Thyroid gland (tissue), 4 donors: ENCODE data around the gene KRTAP5-1. TPM values are rescaled to one million over a fixed set of nuclear protein-coding genes. Genes with fewer than 3 reads are reported as not detected.

Experiments used
- DNase-seq, 2 donors: peaks; one replicate each; pipeline ENCODE4 v3.0.0-alpha.2; 2019
- H3K27ac ChIP-seq, 3 donors: fragments of 200-600 bp; sonication (generic); 1 replicate in 2 of 3; 2 replicates in 1 of 3; pipeline ENCODE4 v1.5.1; 2016 to 2019; ENCODE audit warnings: mild to moderate bottlenecking in 1 of 3, moderate library complexity in 1 of 3
- H3K27me3 ChIP-seq: fragments of 200-600 bp; sonication (generic); one replicate; pipeline ENCODE4 v1.5.1; 2019
- H3K36me3 ChIP-seq, 2 donors: fragments of 200-600 bp; sonication (generic); one replicate each; pipeline ENCODE4 v1.5.1; 2016 to 2019
- H3K4me1 ChIP-seq, 2 donors: fragments of 200-600 bp; sonication (generic); one replicate each; pipeline ENCODE4 v1.5.1; 2017 to 2019
- H3K4me3 ChIP-seq, 3 donors: fragments of 200-600 bp; sonication (generic); replicated peaks in 1 of 3; 1 replicate in 2 of 3; 2 replicates in 1 of 3; pipeline ENCODE4 v1.5.1; 2016; ENCODE audit warnings: mild to moderate bottlenecking in 1 of 3
- H3K9me3 ChIP-seq: fragments of 200-600 bp; sonication (generic); one replicate; pipeline ENCODE4 v1.5.1; 2017
- CTCF ChIP-seq, 6 experiments: fragments of 200-600 bp in 3 of 6; fragments of 450-650 bp in 3 of 6; sonication (generic) in 3 of 6; IDR thresholded peaks; one replicate each; pipeline ENCODE4 v1.5.1; 2016 to 2019; ENCODE audit warnings: antibody characterized with exemption in 6 of 6, mild to moderate bottlenecking in 2 of 6, inconsistent platforms in 1 of 6, moderate library complexity in 1 of 6
- POLR2A ChIP-seq, 2 donors: fragments of 450-650 bp; IDR thresholded peaks; one replicate each; pipeline ENCODE4 v1.6.1; 2017; ENCODE audit warnings: antibody characterized with exemption in 2 of 2, mild to moderate bottlenecking in 2 of 2, moderate library complexity in 1 of 2
- WGBS, 2 donors: methylation state at CpG; one replicate each; pipeline ENCODE4 v1.1.5; 2017; 5-methylcytosine and 5-hydroxymethylcytosine counted together
- intact Hi-C: fragments of 100-400 bp; cut with DNase I; formaldehyde crosslinking; loops from one replicate; pipeline ENCODE4 v1.15.1; 2023
- total RNA-seq, 4 donors: library from RNA; depleted of rRNA; stranded (reverse); fragments of >200 nt; gene quantifications; one replicate each; pipeline ENCODE4 v1.2.3, GENCODE V29; 2016

KRTAP5-1 gene
- total RNA-seq, 4 donors from 2014 or later: not detected

GRCh38 chr11:1565173-1565903 is 19.7 kb downstream of the KRTAP5-1 start:
- H3K4me3 ChIP-seq: no peak overlapping the region
- no peak overlapping the region for H3K27ac ChIP-seq
- H3K4me1 ChIP-seq: no peaks in the 10 kb centered on the region
- TF ChIP-seq CTCF (IDR thresholded peaks at IDR 0.05) (no peak), POLR2A (IDR thresholded peaks at IDR 0.05) (no peak)
- no peaks in the 10 kb centered on the region for H3K27me3 ChIP-seq
- H3K36me3 ChIP-seq: no peaks in the 10 kb centered on the region
- 82% methylated on average over 21 to 23 of the region's 28 CpGs for WGBS, 2 donors
- intact Hi-C loops: no loop called here
- no peaks in the 10 kb centered on the region for H3K9me3 ChIP-seq
- no peak for DNase-seq

- DNase-seq: no peak
- H3K27ac ChIP-seq: no peak overlapping the region
- no peaks in the 10 kb centered on the region for H3K27me3 ChIP-seq
- H3K36me3 ChIP-seq: no peaks in the 10 kb centered on the region
- intact Hi-C loops: no loop called here
- H3K4me1 ChIP-seq: peaks cover 0 to 2% of the 10 kb centered on the region in 2 donors
- 26 to 47% methylated on average over 6 to 10 of the region's 16 CpGs for WGBS, 2 donors
- no peaks in the 10 kb centered on the region for H3K9me3 ChIP-seq
- no peak overlapping the region for H3K4me3 ChIP-seq
- TF ChIP-seq CTCF (IDR thresholded peaks at IDR 0.05) (no peak), POLR2A (IDR thresholded peaks at IDR 0.05) (no peak)
These were observed 20.4 kb downstream of the KRTAP5-1 start for GRCh38 chr11:1564535-1565172.

- Histone ChIP-seq H3K4me3 (no peak overlapping the region), H3K27ac (no peak overlapping the region), H3K36me3 (no peaks in the 10 kb centered on the region), H3K27me3 (no peaks in the 10 kb centered on the region), H3K9me3 (no peaks in the 10 kb centered on the region), H3K4me1 (peaks cover under 1 to 10% of the 10 kb centered on the region in 2 donors)
- 81 to 84% methylated on average over 12 to 26 of the region's 29 CpGs for WGBS, 2 donors
- DNase-seq: no peak
- TF ChIP-seq POLR2A (IDR thresholded peaks at IDR 0.05) (no peak), CTCF (IDR thresholded peaks at IDR 0.05) (no peak)
- intact Hi-C loops: no loop called here
These were observed 21.2 kb downstream of the KRTAP5-1 start for GRCh38 chr11:1563697-1564534.

GRCh38 chr11:1563149-1563638 is 21.9 kb downstream of the KRTAP5-1 start:
- no peak overlapping the region for H3K27ac ChIP-seq
- 62% methylated on average over 8 of the region's 12 CpGs; no CpG with 5 or more reads in 1 of the 2 donors for WGBS, 2 donors
- intact Hi-C loops: no loop called here
- peaks cover 7 to 17% of the 10 kb centered on the region in 2 donors for H3K4me1 ChIP-seq
- H3K4me3 ChIP-seq: no peak overlapping the region
- H3K9me3 ChIP-seq: no peaks in the 10 kb centered on the region
- no peak for DNase-seq
- H3K27me3 ChIP-seq: no peaks in the 10 kb centered on the region
- TF ChIP-seq CTCF (IDR thresholded peaks at IDR 0.05): no peak
- no peak for TF ChIP-seq POLR2A (IDR thresholded peaks at IDR 0.05)
- no peaks in the 10 kb centered on the region for H3K36me3 ChIP-seq
